GM21717 (cell line): ENCODE measurements around the gene COA8.
"Not testable (repeated sequence)": the region's sequence is repeated elsewhere in the genome, so short reads cannot be mapped to it uniquely, and the experiment has no call there.

Source experiments
- ATAC-seq: cut with Tn5 transposase; IDR thresholded peaks from one replicate; pipeline ENCODE4 v1.9.1; 2021; ENCODE audit warnings: mild to moderate bottlenecking, moderate library complexity; ENCODE audit not compliant: unreplicated experiment

COA8 gene

GRCh38 chr14:103568952-103569351 lies 6.2 kb downstream of the COA8 start:
- no peak for ATAC-seq

DNA sequence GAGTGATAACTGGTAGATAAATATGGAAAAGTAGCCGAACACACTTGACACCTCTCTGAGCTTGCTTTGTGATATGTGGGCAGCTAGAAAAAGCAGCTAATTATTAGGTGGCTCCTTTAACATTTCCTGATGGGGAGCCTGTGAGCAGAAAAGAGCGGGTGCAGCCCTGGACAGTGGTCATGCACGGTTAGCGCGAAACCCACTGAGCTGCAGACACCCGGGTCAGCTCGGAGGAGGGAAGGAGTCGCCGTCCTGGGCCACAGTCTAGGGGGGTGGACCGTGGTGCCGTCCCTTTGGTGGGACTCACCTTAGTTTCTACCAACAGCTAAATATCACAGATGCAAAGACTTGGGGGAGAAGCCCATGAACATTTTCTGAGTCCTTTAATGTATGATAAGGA lies 6.6 kb downstream of the COA8 start:
- ATAC-seq: no peak

DNA sequence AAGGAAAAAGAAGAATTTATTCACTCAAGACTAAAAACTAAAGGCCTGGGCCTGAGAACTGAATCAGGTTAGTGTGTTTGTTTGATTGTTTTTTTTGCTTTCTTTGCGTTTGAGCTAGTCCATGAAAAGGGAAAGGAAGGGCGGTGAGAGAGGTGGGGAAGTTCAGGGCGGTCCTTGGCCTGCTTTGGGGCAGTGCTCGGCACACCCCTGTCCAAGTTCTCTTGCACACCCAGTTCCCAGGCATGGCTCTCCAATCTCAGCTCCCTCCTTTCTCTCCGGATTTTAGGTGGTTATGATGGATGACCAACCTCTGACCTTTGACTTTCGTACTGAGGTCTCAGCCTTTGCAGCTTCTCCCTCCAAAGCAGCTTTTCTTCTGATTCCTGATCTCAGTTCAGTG lies 11.3 kb downstream of the COA8 start:
- no peak for ATAC-seq

DNA sequence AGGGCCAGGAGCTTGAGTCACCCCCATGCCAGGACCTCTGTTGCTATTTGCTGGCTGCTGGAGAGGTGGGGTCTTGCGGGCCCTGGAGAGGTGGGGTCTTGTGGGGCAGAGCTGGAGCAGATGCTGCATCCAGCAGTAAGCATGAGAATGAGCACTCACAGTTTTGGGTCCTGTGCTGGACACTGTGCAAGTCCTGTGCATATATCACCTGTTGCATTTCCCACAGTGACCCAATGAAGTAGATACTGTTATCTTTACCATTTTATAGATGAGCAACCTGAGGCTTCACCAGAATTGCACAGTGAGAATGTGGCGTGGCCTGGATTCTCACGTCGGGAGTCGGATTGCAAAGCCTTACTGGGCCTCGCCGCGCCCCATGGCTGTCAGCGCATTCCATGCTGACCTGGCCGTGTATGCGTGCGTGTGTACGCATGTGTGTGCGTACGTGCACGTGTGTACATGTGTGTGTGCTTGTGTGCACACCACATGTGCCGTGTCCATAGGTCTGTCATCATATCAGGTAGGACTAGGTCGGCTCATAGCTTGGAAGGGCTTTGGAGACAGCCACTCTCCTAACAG lies 12.0 kb downstream of the COA8 start:
- ATAC-seq: no peak

GRCh38 chr14:103576371-103577024 lies 13.7 kb downstream of the COA8 start:
- ATAC-seq: no peak

DNA sequence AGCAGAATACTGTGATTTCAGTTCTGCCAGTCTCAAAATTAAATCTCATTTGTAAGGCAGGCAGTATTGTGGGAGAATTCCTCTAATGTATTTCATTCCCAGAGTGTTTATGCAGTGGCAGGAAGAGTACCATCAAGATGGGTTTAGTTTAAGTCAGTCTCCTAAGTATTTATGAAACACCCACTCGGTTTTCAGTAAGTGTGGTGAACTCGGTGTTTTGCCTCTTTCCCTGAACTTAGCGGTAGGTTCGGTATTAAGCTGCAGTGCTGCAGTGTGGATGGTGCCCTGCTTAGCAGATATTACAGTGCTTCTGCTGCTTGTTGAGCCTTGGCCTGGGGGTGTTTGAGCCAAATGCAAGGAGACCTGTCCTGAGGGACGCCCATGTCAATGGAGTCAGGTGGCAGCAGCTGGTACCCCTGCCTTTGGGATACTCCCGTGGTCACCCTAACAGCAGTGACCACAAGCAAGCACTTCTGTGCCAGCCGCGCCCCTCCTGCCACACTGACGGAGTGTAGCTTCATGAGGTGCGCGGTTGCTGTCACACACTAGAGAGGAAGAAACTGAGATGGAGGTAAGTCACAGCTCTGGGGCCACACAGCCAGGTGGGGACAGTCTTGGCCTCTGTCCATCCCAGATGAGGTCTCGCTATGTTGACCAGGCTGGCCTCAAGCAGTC lies 15.8 kb downstream of the COA8 start:
- ATAC-seq: no peak

DNA sequence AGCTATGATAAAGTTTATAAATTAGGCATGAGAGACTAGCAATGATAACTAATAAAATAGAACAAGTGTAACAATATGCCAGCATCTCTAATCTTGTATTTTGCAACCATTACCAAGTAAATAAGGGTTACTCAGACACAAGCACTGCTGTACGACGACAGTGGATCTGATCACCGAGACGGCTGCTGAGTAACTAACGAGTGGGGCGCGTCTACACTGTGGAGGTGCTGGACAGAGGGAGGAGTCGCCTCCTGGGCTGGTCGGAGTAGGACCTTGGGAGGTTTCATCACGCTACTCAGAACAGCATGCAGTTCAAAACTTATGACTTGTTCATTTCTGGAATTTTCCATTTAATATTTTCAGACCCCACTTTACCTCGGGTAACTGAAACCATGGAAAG lies 18.4 kb downstream of the COA8 start:
- no peak for ATAC-seq

DNA sequence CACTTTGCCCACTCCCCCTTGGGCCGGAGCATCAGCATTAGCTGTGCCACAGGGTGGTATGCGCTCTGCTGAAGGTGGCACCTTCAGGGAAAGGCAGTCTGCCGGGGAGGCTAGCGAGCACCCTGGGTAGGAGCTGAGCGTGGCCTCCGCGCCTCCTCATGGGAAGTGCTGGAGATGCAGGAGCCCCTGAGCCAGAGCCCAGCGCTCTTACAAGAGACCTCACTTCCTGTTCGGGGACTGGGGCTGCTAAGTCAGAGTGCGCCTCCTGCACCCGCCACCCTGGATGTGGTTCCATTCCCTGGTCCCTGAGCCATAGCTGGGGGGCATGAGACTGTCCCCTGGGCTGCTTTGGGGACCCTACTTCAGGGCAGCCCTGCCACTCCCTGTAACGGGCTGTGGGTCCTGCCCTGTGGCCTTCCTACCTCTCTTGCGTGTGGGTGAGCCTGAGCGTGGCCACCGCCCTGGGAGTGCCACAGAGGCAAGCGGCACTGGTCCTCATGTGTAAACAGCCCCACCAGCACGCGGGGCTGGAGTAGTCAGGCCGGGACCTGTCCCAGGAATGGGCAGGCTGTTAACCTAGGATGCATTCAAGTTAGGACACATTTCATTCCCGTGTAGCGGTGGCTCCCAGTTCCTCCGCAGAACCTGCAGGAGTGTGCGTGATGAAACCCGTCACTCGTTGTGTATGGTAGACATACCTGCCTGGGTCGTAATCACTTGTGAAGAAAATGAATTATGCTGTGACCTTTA lies 19.4 kb downstream of the COA8 start:
- ATAC-seq: no peak

- no peak for ATAC-seq
Measured at GRCh38 chr14:103584326-103584915, 21.7 kb downstream of the COA8 start.

GRCh38 chr14:103593577-103593976 lies 30.8 kb downstream of the COA8 start:
- ATAC-seq: peak; percentile 79

- no peak for ATAC-seq
Measured at GRCh38 chr14:103594265-103594664, 31.5 kb downstream of the COA8 start.

DNA sequence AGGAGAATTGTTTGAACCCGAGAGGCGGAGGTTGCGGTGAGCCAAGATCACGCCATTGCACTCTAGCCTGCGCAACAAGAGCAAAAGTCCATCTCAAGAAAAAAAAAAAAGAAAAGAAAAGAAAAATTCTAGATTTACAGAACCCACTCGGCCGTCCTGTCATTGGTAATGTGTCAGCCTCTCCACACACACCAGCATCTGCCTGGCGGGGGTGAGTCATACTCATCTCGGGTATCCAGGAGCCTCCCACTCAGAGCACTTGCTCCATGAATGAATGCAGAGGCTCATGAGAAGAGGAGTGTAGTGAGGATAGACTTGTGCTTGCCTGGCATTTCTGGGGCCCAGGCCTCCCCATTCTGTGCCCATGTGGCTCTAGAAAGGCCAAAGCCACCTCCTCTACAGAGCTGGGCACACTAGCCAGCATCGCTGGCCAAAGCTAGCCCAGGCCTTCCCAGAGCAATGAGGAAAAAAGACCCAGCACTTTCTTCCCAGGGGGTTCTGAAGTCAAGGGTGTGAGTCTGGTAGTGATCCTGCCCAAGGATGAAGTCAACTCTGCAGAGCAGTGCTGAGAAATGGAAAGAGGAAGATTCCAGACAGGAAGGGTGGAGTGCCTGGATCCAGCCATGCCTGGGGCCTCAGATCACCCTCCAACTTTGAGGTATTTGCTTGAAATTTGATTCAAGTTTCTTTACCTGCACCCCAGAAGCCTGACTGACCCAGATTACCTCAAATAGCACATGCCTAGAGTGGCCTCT lies 35.0 kb downstream of the COA8 start:
- no peak for ATAC-seq

DNA sequence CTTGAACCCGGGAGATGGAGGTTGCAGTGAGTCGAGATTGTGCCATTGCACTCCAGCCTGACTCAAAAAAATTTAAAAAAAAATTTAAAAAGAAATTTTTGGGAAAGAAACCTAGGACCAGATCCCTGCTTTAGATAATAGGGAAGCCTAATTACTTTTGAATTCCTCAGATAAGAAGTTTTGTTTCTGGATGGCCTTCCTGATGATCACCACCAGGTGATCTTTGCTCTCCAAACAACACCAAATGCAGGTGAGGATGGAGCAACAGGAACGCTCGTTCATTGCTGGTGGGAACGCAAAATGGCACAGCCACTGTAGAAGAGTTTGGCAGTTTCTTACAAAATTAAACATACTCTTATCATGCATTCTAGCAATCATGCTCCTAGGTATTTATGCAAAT lies 37.7 kb downstream of the COA8 start:
- ATAC-seq: no peak

DNA sequence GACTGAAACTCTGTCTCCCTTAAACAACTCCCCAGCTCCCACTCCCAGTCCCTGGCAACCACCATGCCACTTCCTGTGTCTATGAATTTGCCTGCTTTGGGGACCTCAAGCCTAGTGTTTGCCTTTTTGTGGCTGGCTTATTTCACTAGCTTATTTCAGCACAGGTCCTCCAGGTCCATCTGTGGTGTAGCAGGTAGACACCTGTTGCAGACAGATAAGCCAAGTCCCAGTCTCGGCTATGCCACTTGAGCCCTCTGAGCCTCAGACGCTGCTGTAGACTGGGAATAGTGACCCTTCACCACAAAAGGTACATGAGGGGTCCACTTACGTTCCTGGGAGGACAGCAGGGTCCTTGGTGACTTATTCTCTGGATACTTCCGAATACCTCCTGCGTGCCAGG lies 41.9 kb downstream of the COA8 start:
- ATAC-seq: no peak

DNA sequence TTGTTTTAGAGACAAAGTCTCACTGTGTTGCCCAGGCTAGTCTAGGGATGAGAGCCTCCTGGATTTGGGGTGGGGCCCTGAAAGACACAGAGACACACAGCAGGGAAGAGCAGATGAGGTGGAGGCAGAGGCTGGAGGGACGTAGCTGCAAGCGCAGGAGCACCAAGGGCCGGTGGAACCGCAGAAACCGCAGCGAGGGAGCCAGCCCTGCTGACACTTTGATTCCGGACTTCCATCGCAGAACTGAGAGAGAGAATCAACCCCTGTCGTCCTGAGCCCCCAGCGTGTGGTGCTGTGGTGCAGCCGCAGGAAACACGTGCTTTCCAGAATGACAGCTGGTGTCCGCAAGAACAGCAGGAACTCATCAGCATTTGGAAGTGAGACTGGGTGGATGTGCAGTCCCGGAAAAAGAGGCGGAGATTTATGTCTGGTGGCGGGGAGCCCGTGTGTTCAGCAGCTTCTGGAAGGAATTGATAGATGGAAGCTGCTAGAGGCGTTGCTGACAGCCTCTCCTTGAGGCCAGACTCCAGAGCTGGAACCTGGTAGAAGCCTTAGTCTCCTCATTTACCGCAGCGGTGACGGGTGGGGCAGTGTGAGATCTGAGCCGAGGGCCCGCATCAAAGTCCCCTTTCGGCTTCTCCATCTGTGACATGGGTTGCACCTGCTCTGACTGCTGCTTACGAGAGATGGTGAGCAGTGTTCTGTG lies 44.4 kb downstream of the COA8 start:
- peak; percentile 67 for ATAC-seq

- ATAC-seq: no peak
Measured at GRCh38 chr14:103607822-103608221, 45.1 kb downstream of the COA8 start.

GRCh38 chr14:103609081-103609480 lies 46.3 kb downstream of the COA8 start:
- ATAC-seq: not testable (repeated sequence)

GRCh38 chr14:103611215-103611614 lies 48.5 kb downstream of the COA8 start:
- no peak for ATAC-seq

GRCh38 chr14:103613517-103613916 lies 50.8 kb downstream of the COA8 start:
- ATAC-seq: no peak
